ENCODE results near the gene COMMD4. TPM values are rescaled to one million over a fixed set of nuclear protein-coding genes. Genes with fewer than 3 reads are reported as not detected.
"Not testable (repeated sequence)": the region's sequence is repeated elsewhere in the genome, so short reads cannot be mapped to it uniquely, and the experiment has no call there.

Gene COMMD4
- total RNA-seq (2014; rRNA removed; shearing (Covaris generic)) = 145 and 148 TPM in 2 replicates

GRCh38 chr15:75335705-75336355 lies at the start of gene COMMD4:
COMMD4 (plus strand) TSS chr15:75336063; CDS start chr15:75336090, 27 bp downstream.
- DNase-seq (ENCODE audit: low spot score) = peak; percentile 90

- DNase-seq (ENCODE audit: low spot score) = not testable (repeated sequence)
These were observed 42.2 kb upstream of the COMMD4 start for GRCh38 chr15:75293660-75294059.

GRCh38 chr15:75298541-75299310 lies 37.1 kb upstream of the COMMD4 start:
- DNase-seq (ENCODE audit: low spot score) = not testable (repeated sequence)

- not testable (repeated sequence) for DNase-seq (ENCODE audit: low spot score)
These were observed 36.6 kb upstream of the COMMD4 start for GRCh38 chr15:75299311-75299688.

GRCh38 chr15:75300026-75300425 lies 35.8 kb upstream of the COMMD4 start:
- DNase-seq (ENCODE audit: low spot score) = not testable (repeated sequence)

GRCh38 chr15:75302318-75302717 lies 33.5 kb upstream of the COMMD4 start:
- DNase-seq (ENCODE audit: low spot score) = no peak

GRCh38 chr15:75302753-75303152 lies 33.1 kb upstream of the COMMD4 start:
- DNase-seq (ENCODE audit: low spot score) = not testable (repeated sequence)

GRCh38 chr15:75306188-75306587 lies 29.7 kb upstream of the COMMD4 start:
- DNase-seq (ENCODE audit: low spot score) = no peak

- peak; percentile 33 for DNase-seq (ENCODE audit: low spot score)
These were observed 28.0 kb upstream of the COMMD4 start for GRCh38 chr15:75307778-75308390.

- no peak for DNase-seq (ENCODE audit: low spot score)
These were observed 26.2 kb upstream of the COMMD4 start for GRCh38 chr15:75309711-75310110.

GRCh38 chr15:75312548-75312947 lies 23.3 kb upstream of the COMMD4 start:
- peak; percentile 47 for DNase-seq (ENCODE audit: low spot score)

- no peak for DNase-seq (ENCODE audit: low spot score)
These were observed 22.6 kb upstream of the COMMD4 start for GRCh38 chr15:75313116-75313845.

- DNase-seq (ENCODE audit: low spot score) = no peak
These were observed 21.1 kb upstream of the COMMD4 start for GRCh38 chr15:75314552-75315290.

- DNase-seq (ENCODE audit: low spot score) = not testable (repeated sequence)
These were observed 16.5 kb upstream of the COMMD4 start for GRCh38 chr15:75319231-75319897.

GRCh38 chr15:75321711-75322110 lies 14.2 kb upstream of the COMMD4 start:
- no peak for DNase-seq (ENCODE audit: low spot score)

GRCh38 chr15:75325922-75326321 lies 9.9 kb upstream of the COMMD4 start:
- DNase-seq (ENCODE audit: low spot score) = no peak

GRCh38 chr15:75327005-75327404 lies 8.9 kb upstream of the COMMD4 start:
- DNase-seq (ENCODE audit: low spot score) = no peak

- no peak for DNase-seq (ENCODE audit: low spot score)
These were observed 8.4 kb upstream of the COMMD4 start for GRCh38 chr15:75327491-75327890.

- DNase-seq (ENCODE audit: low spot score) = no peak
These were observed 7.2 kb upstream of the COMMD4 start for GRCh38 chr15:75328493-75329314.

GRCh38 chr15:75329571-75329970 lies 6.3 kb upstream of the COMMD4 start:
- no peak for DNase-seq (ENCODE audit: low spot score)
